IMR-90 (cell line): Measurements from ENCODE around the gene PPP3CA. TPM values are rescaled to one million over a fixed set of nuclear protein-coding genes. Genes with fewer than 3 reads are reported as not detected.

ENCODE experiments used
- ATAC-seq: fragments of 200-7000 bp; cut with Tn5 transposase; 2 replicates; pipeline ENCODE4 v1.9.1; 2020; ENCODE audit warnings: low read depth, mild to moderate bottlenecking, moderate library complexity
- BruUV-seq: library from RNA; stranded (reverse); fragments of 400-500 nt; replicated peaks from 2 replicates; lab custom pipeline; 2021; lab: Mats Ljungman, UMichigan
- CTCF ChIA-PET: fragments of 300-600 bp; formaldehyde crosslinking; extraction: SDS; loops from one replicate; lab custom pipeline; 2021; ENCODE audit warnings: antibody characterized with exemption; lab: Yijun Ruan, JAX
- POLR2A ChIA-PET: fragments of 300-600 bp; sonication (Branson Sonifier 250); formaldehyde crosslinking; loops from one replicate; lab custom pipeline; 2022; ENCODE audit warnings: antibody characterized with exemption; ENCODE audit not compliant: unreplicated experiment; lab: Charles Lee
- DNase-seq: peaks from one replicate; pipeline ENCODE4 v3.0.0; 2013
- H2AFZ ChIP-seq: replicated peaks from 2 replicates; pipeline ENCODE3; 2013; ENCODE audit warnings: low read length, mild to moderate bottlenecking; ENCODE audit not compliant: poor library complexity
- H2AK5ac ChIP-seq: 2 replicates; pipeline ENCODE4 v1.6.1; 2013; ENCODE audit warnings: low read depth, low read length, inconsistent platforms
- H2AK9ac ChIP-seq: replicated peaks from 2 replicates; pipeline ENCODE3; 2013; ENCODE audit warnings: mild to moderate bottlenecking, low read depth, low read length, moderate library complexity; ENCODE audit not compliant: poor library complexity
- H2BK120ac ChIP-seq: 2 replicates; pipeline ENCODE4 v1.6.1; 2013; ENCODE audit warnings: low read depth, low read length, inconsistent platforms
- H2BK15ac ChIP-seq: 3 replicates; pipeline ENCODE4 v1.6.1; 2013; ENCODE audit warnings: low read depth, low read length, inconsistent platforms
- H2BK20ac ChIP-seq: 2 replicates; pipeline ENCODE4 v1.6.1; 2013; ENCODE audit warnings: low read depth, mild to moderate bottlenecking, inconsistent platforms, low read length, moderate library complexity
- H2BK5ac ChIP-seq: 2 replicates; pipeline ENCODE4 v1.6.1; 2013; ENCODE audit warnings: mild to moderate bottlenecking, low read depth, low read length, inconsistent platforms; ENCODE audit not compliant: poor library complexity, severe bottlenecking
- H3K14ac ChIP-seq: replicated peaks from 2 replicates; pipeline ENCODE4 v1.6.1; 2013; ENCODE audit warnings: low read depth, low read length, inconsistent platforms
- H3K18ac ChIP-seq: 2 replicates; pipeline ENCODE4 v1.6.1; 2013; ENCODE audit warnings: low read depth, low read length, control low read depth
- H3K23ac ChIP-seq: 2 replicates; pipeline ENCODE4 v1.6.1; 2013; ENCODE audit warnings: low read depth, low read length, inconsistent platforms
- H3K27ac ChIP-seq: 2 replicates; pipeline ENCODE4 v1.5.1; 2013; ENCODE audit warnings: mild to moderate bottlenecking, control low read depth, low read length; ENCODE audit not compliant: insufficient read depth
- H3K27me3 ChIP-seq: 2 replicates; pipeline ENCODE4 v1.6.1; 2013; ENCODE audit warnings: low read length; ENCODE audit not compliant: control insufficient read depth, insufficient read depth
- H3K36me3 ChIP-seq: 2 replicates; pipeline ENCODE4 v1.6.1; 2013; ENCODE audit warnings: low read length, mixed read lengths; ENCODE audit not compliant: control insufficient read depth, insufficient read depth
- H3K4ac ChIP-seq: 2 replicates; pipeline ENCODE4 v1.6.1; 2013; ENCODE audit warnings: low read depth, low read length, inconsistent platforms
- H3K4me1 ChIP-seq: 2 replicates; pipeline ENCODE4 v1.6.1; 2013; ENCODE audit warnings: low read length, mixed read lengths; ENCODE audit not compliant: control insufficient read depth, insufficient read depth
- H3K4me2 ChIP-seq: 2 replicates; pipeline ENCODE4 v1.6.1; 2013; ENCODE audit warnings: low read depth, mild to moderate bottlenecking, control low read depth, low read length, moderate library complexity
- H3K4me3 ChIP-seq: 2 replicates; pipeline ENCODE4 v1.5.1; 2013; ENCODE audit warnings: low read depth, mild to moderate bottlenecking, control low read depth, low read length, moderate library complexity; ENCODE audit not compliant: insufficient read depth
- H3K56ac ChIP-seq: 2 replicates; pipeline ENCODE4 v1.6.1; 2013; ENCODE audit warnings: low read length, inconsistent platforms; ENCODE audit not compliant: insufficient read depth; ENCODE audit errors: extremely low read depth
- H3K79me1 ChIP-seq, 2 experiments: 2 replicates each; pipeline ENCODE4 v1.6.1; 2013; ENCODE audit warnings: low read length in 2 of 2, inconsistent platforms in 1 of 2, low read depth in 1 of 2
- H3K9ac ChIP-seq: 2 replicates; pipeline ENCODE4 v1.6.1; 2013; ENCODE audit warnings: low read depth, low read length, control low read depth
- H3K9me1 ChIP-seq: 2 replicates; pipeline ENCODE4 v1.6.1; 2013; ENCODE audit warnings: low read length, inconsistent platforms; ENCODE audit not compliant: insufficient read depth
- H3K9me3 ChIP-seq: 2 replicates; pipeline ENCODE4 v1.6.1; 2013; ENCODE audit warnings: low read length; ENCODE audit not compliant: control insufficient read depth, insufficient read depth
- H4K20me1 ChIP-seq: 2 replicates; pipeline ENCODE4 v1.6.1; 2013; ENCODE audit warnings: low read length, inconsistent platforms; ENCODE audit not compliant: insufficient read depth
- H4K5ac ChIP-seq: 2 replicates; pipeline ENCODE4 v1.6.1; 2013; ENCODE audit warnings: mild to moderate bottlenecking, low read depth, low read length, control low read depth
- H4K8ac ChIP-seq, 2 experiments: 2 replicates each; pipeline ENCODE4 v1.6.1; 2013; ENCODE audit warnings: low read depth in 2 of 2, low read length in 2 of 2, control low read depth in 1 of 2, inconsistent platforms in 1 of 2
- H4K91ac ChIP-seq: 2 replicates; pipeline ENCODE4 v1.6.1; 2013; ENCODE audit warnings: low read depth, low read length, inconsistent platforms; ENCODE audit not compliant: insufficient read depth
- ELK1 ChIP-seq: fragments of 150-350 bp; IDR thresholded peaks from 2 replicates; pipeline ENCODE4 v1.6.1; 2016; ENCODE audit warnings: low read depth, mild to moderate bottlenecking, low read length, moderate library complexity, borderline replicate concordance
- FOS ChIP-seq: fragments of 150-350 bp; IDR thresholded peaks from 2 replicates; pipeline ENCODE4 v1.6.1; 2016; ENCODE audit warnings: low read depth, low read length
- MAFK ChIP-seq: IDR thresholded peaks from 2 replicates; pipeline ENCODE4 v1.6.1; 2012; ENCODE audit warnings: low read depth, low read length, improper control_type of control experiment
- MAZ ChIP-seq: IDR thresholded peaks from 2 replicates; pipeline ENCODE4 v1.6.1; 2012; ENCODE audit warnings: low read depth, mild to moderate bottlenecking, low read length, improper control_type of control experiment, moderate library complexity, borderline replicate concordance
- MXI1 ChIP-seq: IDR thresholded peaks from 2 replicates; pipeline ENCODE4 v1.6.1; 2012; ENCODE audit warnings: low read depth, mild to moderate bottlenecking, low read length, moderate library complexity, borderline replicate concordance
- NFE2L2 ChIP-seq: fragments of 150-350 bp; IDR thresholded peaks from 2 replicates; pipeline ENCODE4 v1.6.1; 2016; ENCODE audit warnings: low read depth, mild to moderate bottlenecking, low read length
- POLR2A ChIP-seq: IDR thresholded peaks from 2 replicates; pipeline ENCODE4 v1.6.1; 2012; ENCODE audit warnings: mild to moderate bottlenecking, low read depth, low read length
- RAD21 ChIP-seq: IDR thresholded peaks from 2 replicates; pipeline ENCODE4 v1.6.1; 2012; ENCODE audit warnings: low read length, improper control_type of control experiment
- RCOR1 ChIP-seq: IDR thresholded peaks from 2 replicates; pipeline ENCODE4 v1.6.1; 2012; ENCODE audit warnings: mild to moderate bottlenecking, low read length, improper control_type of control experiment; ENCODE audit not compliant: insufficient replicate concordance
- RFX5 ChIP-seq: IDR thresholded peaks from 2 replicates; pipeline ENCODE4 v1.8.0; 2012; ENCODE audit warnings: low read depth, mild to moderate bottlenecking, low read length, moderate library complexity
- SMC3 ChIP-seq: fragments of 150-350 bp; IDR thresholded peaks from 2 replicates; pipeline ENCODE4 v1.6.1; 2016; ENCODE audit warnings: low read depth, mild to moderate bottlenecking, antibody characterized with exemption, low read length, moderate library complexity
- USF2 ChIP-seq: fragments of 150-350 bp; IDR thresholded peaks from 2 replicates; pipeline ENCODE4 v1.6.1; 2017; ENCODE audit warnings: mild to moderate bottlenecking, antibody characterized with exemption, low read length, low read depth
- WGBS, 2 experiments: methylation state at CpG; one replicate each; pipeline versions ENCODE4 v1.1.5 to v1.1.7; 2013; ENCODE audit warnings: missing lambda C conversion rate in 2 of 2; ENCODE audit not compliant: insufficient read length in 1 of 2; ENCODE audit errors: extremely low coverage in 2 of 2; 5-methylcytosine and 5-hydroxymethylcytosine counted together
- dilution Hi-C: fragments of 300-500 bp; cut with HindIII; formaldehyde crosslinking; loops from one replicate; pipeline ENCODE4 v1.14.3; 2018; ENCODE audit warnings: low sequenced_read_pairs; ENCODE audit not compliant: unreplicated experiment
- in situ Hi-C: fragments of 300-500 bp; cut with MboI; formaldehyde crosslinking; loops from 3 replicates; pipeline ENCODE4 v1.14.3; 2019; ENCODE audit warnings: low sequenced_read_pairs, inconsistent platforms, mixed read lengths
- intact Hi-C: fragments of 100-400 bp; cut with micrococcal nuclease; formaldehyde crosslinking; loops from 2 replicates; pipeline ENCODE4 v1.10.0; 2022
- polyA plus RNA-seq, 3 experiments: library from polyadenylated mRNA; depleted of rRNA; stranded (reverse); fragments of >200 nt; gene quantifications; 2 replicates each; pipeline ENCODE4 v1.2.3, GENCODE V29; 2012; ENCODE audit warnings: low replicate concordance in 1 of 3
- total RNA-seq: library from RNA; depleted of rRNA; stranded (reverse); fragments of >200 nt; gene quantifications from 2 replicates; pipeline ENCODE4 v1.2.3, GENCODE V29; 2012

Gene PPP3CA
- total and polyA plus RNA-seq, 2 of the 4 experiments (the other 2 are of a cell fraction) = 14.5 to 48.6 TPM

GRCh38 chr4:101031971-101032370 is 315.4 kb downstream of the PPP3CA start:
- H4K91ac ChIP-seq = no peak overlapping the region
- H2BK5ac ChIP-seq = no peak overlapping the region
- no peaks in the 10 kb centered on the region for H3K9me3 ChIP-seq
- H3K9ac ChIP-seq = no peak overlapping the region
- no peaks in the 10 kb centered on the region; the same call in 1 of the 2 replicates for H3K9me1 ChIP-seq
- ATAC-seq (no peak), DNase-seq (no peak)
- no peaks in the 10 kb centered on the region for H3K4me1 ChIP-seq
- ChIA-PET POLR2A (no interaction called here), CTCF (no interaction called here)
- H4K20me1 ChIP-seq = no peaks in the 10 kb centered on the region
- H2BK20ac ChIP-seq = no peak overlapping the region
- TF ChIP-seq FOS = no peak
- TF ChIP-seq POLR2A = no peak
- no peak for TF ChIP-seq NFE2L2
- no peak for TF ChIP-seq MAFK
- TF ChIP-seq MXI1 = no peak
- no peak for TF ChIP-seq USF2
- no peak for TF ChIP-seq ELK1
- TF ChIP-seq SMC3 = no peak
- no peak for TF ChIP-seq RCOR1
- no peak for TF ChIP-seq RFX5
- no peak for TF ChIP-seq RAD21
- TF ChIP-seq MAZ = no peak
- no peak overlapping the region for H2AFZ ChIP-seq
- WGBS, 2 experiments = no CpG with 5 or more reads among the region's 5 CpGs
- no peak overlapping the region for H2AK5ac ChIP-seq
- no peak overlapping the region for H3K18ac ChIP-seq
- no peak overlapping the region for H4K8ac ChIP-seq
- no peak overlapping the region for H3K4ac ChIP-seq
- peaks cover 5% of the 10 kb centered on the region for H3K36me3 ChIP-seq
- H2BK15ac ChIP-seq = no peak overlapping the region
- no peaks in the 10 kb centered on the region for H3K27me3 ChIP-seq
- in situ Hi-C loops = no loop called here
- H3K27ac ChIP-seq = no peak overlapping the region
- dilution Hi-C loops = no loop called here
- no peak overlapping the region for H2BK120ac ChIP-seq
- no peak overlapping the region for H2AK9ac ChIP-seq
- no peak overlapping the region for H3K56ac ChIP-seq
- no peak overlapping the region for H3K4me3 ChIP-seq
- H3K14ac ChIP-seq = no peak overlapping the region
- no peaks in the 10 kb centered on the region for H3K79me1 ChIP-seq
- no peak overlapping the region for H3K23ac ChIP-seq
- no peak overlapping the region for H4K5ac ChIP-seq
- intact Hi-C loops = no loop called here
- H3K4me2 ChIP-seq = no peak overlapping the region
- no TSS peak for BruUV-seq
